Loucy (cell line): ENCODE measurements around the gene INCA1.
A peak's percentile ranks its signal among the peaks of the same experiment; 100 is the strongest.

Experiments
- H2AFZ ChIP-seq: fragments of 200-600 bp; sonication (generic); 2 replicates; pipeline ENCODE4 v1.6.0; 2016; ENCODE audit warnings: antibody characterized with exemption, mild to moderate bottlenecking, low read length, moderate library complexity
- H3F3A ChIP-seq: fragments of 200-600 bp; 2 replicates; pipeline ENCODE4 v1.6.0; 2016; ENCODE audit warnings: antibody characterized with exemption, low read depth, mild to moderate bottlenecking
- H3K27me3 ChIP-seq: fragments of 200-600 bp; sonication (generic); 2 replicates; pipeline ENCODE4 v1.6.1; 2014; ENCODE audit warnings: low read length, mild to moderate bottlenecking; ENCODE audit not compliant: insufficient read depth, poor library complexity, severe bottlenecking
- H3K36me3 ChIP-seq: fragments of 200-600 bp; sonication (generic); 2 replicates; pipeline ENCODE4 v1.6.1; 2016; ENCODE audit warnings: low read length; ENCODE audit not compliant: insufficient read depth
- H3K4me1 ChIP-seq: fragments of 200-600 bp; sonication (generic); 2 replicates; pipeline ENCODE4 v1.5.1; 2014; ENCODE audit warnings: low read length, mild to moderate bottlenecking; ENCODE audit not compliant: insufficient read depth, poor library complexity, severe bottlenecking
- H3K4me2 ChIP-seq: fragments of 200-600 bp; sonication (generic); 2 replicates; pipeline ENCODE4 v1.6.0; 2014; ENCODE audit warnings: antibody characterized with exemption, low read length, low read depth, mild to moderate bottlenecking; ENCODE audit not compliant: poor library complexity, severe bottlenecking
- H3K4me3 ChIP-seq: fragments of 200-600 bp; sonication (generic); 2 replicates; pipeline ENCODE4 v1.5.1; 2014; ENCODE audit warnings: low read length, mild to moderate bottlenecking, mixed read lengths; ENCODE audit not compliant: poor library complexity, severe bottlenecking
- H3K79me2 ChIP-seq: fragments of 200-600 bp; sonication (generic); 2 replicates; pipeline ENCODE4 v1.6.1; 2014; ENCODE audit warnings: low read length; ENCODE audit not compliant: insufficient read depth
- H3K9ac ChIP-seq: fragments of 200-600 bp; sonication (generic); 2 replicates; pipeline ENCODE4 v1.6.0; 2014; ENCODE audit warnings: mild to moderate bottlenecking, low read depth, low read length, moderate library complexity; ENCODE audit not compliant: poor library complexity, severe bottlenecking
- H3K9me2 ChIP-seq: fragments of 200-600 bp; sonication (generic); replicated peaks from 2 replicates; pipeline ENCODE4 v1.6.1; 2016; ENCODE audit warnings: low read depth, low read length, mixed read lengths
- H3K9me3 ChIP-seq: fragments of 200-600 bp; sonication (generic); 2 replicates; pipeline ENCODE4 v1.6.1; 2014; ENCODE audit warnings: mild to moderate bottlenecking, antibody characterized with exemption, low read length, low read depth; ENCODE audit not compliant: insufficient read depth
- H4K20me1 ChIP-seq: fragments of 200-600 bp; sonication (generic); 2 replicates; pipeline ENCODE4 v1.6.0; 2014; ENCODE audit warnings: antibody characterized with exemption, low read length, mild to moderate bottlenecking; ENCODE audit not compliant: insufficient read depth, poor library complexity, severe bottlenecking
- EZH2phosphoT487 ChIP-seq: fragments of 200-600 bp; IDR thresholded peaks from 2 replicates; pipeline ENCODE4 v1.6.1; 2018; ENCODE audit warnings: antibody characterized with exemption, mild to moderate bottlenecking, moderate library complexity, borderline replicate concordance
- TF ChIP-seq, protein P1 (sequence below): fragments of 200-600 bp; sonication (generic); conservative IDR thresholded peaks from 2 replicates; pipeline ENCODE4 v1.5.1; 2014; ENCODE audit warnings: mild to moderate bottlenecking, antibody characterized with exemption, low read length

Gene INCA1

DNA sequence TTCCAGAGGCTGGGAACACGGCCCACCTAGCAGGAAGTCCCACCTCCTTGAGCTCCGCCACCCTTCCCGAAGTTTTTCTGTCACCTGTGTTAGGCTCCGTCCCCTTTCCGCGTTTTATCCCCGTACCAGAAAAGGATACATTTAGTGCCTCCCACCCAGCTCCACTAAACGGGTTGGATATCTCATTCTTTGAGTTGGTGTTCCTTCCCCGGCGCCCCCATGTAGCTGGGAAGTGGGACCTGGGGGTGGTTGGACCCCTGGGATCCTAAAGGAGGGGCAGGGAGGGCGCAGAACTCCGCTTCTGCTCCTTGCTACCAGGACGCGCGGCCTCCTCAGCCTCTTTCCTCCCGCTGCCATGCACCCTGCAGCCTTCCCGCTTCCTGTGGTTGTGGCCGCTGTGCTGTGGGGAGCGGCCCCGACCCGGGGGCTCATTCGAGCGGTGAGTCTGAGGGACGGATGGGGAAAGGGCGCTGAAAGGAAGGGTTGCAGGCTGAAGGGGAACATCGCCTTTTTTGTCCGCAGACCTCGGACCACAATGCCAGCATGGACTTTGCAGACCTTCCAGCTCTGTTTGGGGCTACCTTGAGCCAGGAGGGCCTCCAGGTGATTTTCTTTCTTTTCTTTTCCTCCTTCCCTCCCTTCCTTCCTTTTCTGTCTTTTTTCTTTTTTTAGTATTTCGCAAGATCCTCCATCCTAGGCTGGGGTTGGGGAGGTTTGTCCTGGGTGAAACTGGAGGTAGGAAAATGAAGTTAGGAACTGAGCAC, 56.6 kb downstream of the INCA1 start:
- Histone ChIP-seq H4K20me1 (peaks cover 54% of the 10 kb centered on the region), H3K4me3 (peak overlapping the region; percentile 90), H3K4me2 (peak overlapping the region; percentile 96), H3K36me3 (peaks cover 31% of the 10 kb centered on the region), H3K79me2 (peaks cover 85% of the 10 kb centered on the region), H3K9ac (peak overlapping the region; percentile 99), H3K27me3 (no peaks in the 10 kb centered on the region), H3K4me1 (peaks cover 77% of the 10 kb centered on the region), H3F3A (peaks cover 29% of the 10 kb centered on the region), H3K9me3 (no peaks in the 10 kb centered on the region), H3K9me2 (no peaks in the 10 kb centered on the region), H2AFZ (peak overlapping the region; percentile 61; the same call in 1 of the 2 replicates)
- no peak for TF ChIP-seq EZH2phosphoT487
- TF ChIP-seq, protein P1, sequence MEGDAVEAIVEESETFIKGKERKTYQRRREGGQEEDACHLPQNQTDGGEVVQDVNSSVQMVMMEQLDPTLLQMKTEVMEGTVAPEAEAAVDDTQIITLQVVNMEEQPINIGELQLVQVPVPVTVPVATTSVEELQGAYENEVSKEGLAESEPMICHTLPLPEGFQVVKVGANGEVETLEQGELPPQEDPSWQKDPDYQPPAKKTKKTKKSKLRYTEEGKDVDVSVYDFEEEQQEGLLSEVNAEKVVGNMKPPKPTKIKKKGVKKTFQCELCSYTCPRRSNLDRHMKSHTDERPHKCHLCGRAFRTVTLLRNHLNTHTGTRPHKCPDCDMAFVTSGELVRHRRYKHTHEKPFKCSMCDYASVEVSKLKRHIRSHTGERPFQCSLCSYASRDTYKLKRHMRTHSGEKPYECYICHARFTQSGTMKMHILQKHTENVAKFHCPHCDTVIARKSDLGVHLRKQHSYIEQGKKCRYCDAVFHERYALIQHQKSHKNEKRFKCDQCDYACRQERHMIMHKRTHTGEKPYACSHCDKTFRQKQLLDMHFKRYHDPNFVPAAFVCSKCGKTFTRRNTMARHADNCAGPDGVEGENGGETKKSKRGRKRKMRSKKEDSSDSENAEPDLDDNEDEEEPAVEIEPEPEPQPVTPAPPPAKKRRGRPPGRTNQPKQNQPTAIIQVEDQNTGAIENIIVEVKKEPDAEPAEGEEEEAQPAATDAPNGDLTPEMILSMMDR, result no peak

DNA sequence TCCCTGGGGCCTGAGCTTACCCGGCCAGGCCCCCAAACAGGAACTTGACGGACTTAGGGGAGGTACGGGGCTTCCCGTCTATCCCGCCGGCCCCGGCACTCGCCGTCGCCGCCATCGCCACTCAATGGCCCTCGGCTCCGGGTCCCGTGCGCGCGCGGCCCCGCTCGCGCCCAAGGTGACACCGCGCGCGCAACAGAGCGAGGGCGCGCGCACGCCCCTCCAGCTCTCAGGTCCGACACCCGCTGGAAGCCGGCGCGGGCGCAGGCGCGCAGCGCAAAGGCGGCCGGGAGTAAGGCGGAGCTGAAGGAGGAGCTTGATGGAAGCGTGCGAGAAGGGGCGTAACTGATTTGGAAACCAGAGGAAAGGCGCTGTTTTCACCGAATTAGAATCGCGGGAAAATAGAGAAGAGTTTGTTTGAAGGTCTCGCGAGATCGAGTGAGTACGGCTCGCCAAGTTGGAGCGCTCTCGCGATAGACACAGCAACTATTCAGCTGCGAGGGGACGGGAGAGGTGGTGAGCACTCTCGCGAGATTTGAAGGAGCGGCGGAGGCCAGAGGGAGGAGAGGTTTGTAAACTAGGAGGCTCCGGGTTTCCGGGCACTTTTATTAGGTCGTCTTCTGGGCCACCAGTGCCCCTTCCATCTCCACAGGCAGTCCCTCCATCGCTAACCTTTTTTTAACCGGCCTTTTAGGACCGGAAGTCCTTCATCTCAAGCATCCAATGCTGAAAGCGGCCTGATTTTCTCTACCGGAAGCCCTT, 57.3 kb downstream of the INCA1 start, which contains the start of the genes RNF167 and SLC25A11:
Gene RNF167, plus strand, starts transcription at position 473 of the 759 bp plus-strand sequence. CDS start 642 bp downstream, outside the sequence.
Gene SLC25A11, minus strand, starts transcription at position 251 of the 759 bp plus-strand sequence. Its CDS starts 136 bp downstream, at position 115.
- Histone ChIP-seq H3K4me2 (peak within 1 kb of the TSS; percentile 98), H3K4me1 (peaks cover 72% of the 10 kb centered on the region), H2AFZ (peak within 1 kb of the TSS; percentile 67), H3K9ac (peak within 1 kb of the TSS; percentile 99), H3K4me3 (peak within 1 kb of the TSS; percentile 90), H3F3A (peaks cover 22% of the 10 kb centered on the region), H3K79me2 (peaks cover 78% of the 10 kb centered on the region), H4K20me1 (peaks cover 46% of the 10 kb centered on the region), H3K9me2 (no peaks in the 10 kb centered on the region), H3K27me3 (no peaks in the 10 kb centered on the region), H3K9me3 (no peaks in the 10 kb centered on the region), H3K36me3 (peaks cover 23% of the 10 kb centered on the region; the same call in 1 of the 2 replicates)
- TF ChIP-seq, protein P1, result no peak
- no peak for TF ChIP-seq EZH2phosphoT487

DNA sequence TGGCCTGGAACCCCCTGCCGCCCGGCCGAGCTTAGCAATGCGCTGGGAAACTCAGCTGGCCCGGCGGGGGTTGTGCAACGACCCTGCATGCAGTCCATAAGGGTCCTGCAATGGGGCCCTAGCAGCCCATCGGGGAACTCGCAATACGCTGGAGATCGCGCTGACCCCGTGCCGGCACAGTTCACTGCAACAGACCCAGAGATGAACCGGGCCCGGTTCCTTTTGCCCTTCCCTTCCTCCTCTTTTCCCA, 57.9 kb downstream of the INCA1 start:
- peaks cover 41% of the 10 kb centered on the region for H4K20me1 ChIP-seq
- H3K9me3 ChIP-seq, result no peaks in the 10 kb centered on the region
- peak overlapping the region; percentile 99 for H3K9ac ChIP-seq
- H3K9me2 ChIP-seq, result no peaks in the 10 kb centered on the region
- peaks cover 18% of the 10 kb centered on the region; the same call in 1 of the 2 replicates for H3K36me3 ChIP-seq
- TF ChIP-seq, protein P1, result no peak
- no peak for TF ChIP-seq EZH2phosphoT487
- peaks cover 19% of the 10 kb centered on the region for H3F3A ChIP-seq
- H3K79me2 ChIP-seq, result peaks cover 73% of the 10 kb centered on the region
- peak overlapping the region; percentile 90 for H3K4me3 ChIP-seq
- peak overlapping the region; percentile 67 for H2AFZ ChIP-seq
- peak overlapping the region; percentile 98 for H3K4me2 ChIP-seq
- no peaks in the 10 kb centered on the region for H3K27me3 ChIP-seq
- peaks cover 70% of the 10 kb centered on the region for H3K4me1 ChIP-seq
